Measurements from ENCODE around the gene TRPM3. TPM values are rescaled to one million over a fixed set of nuclear protein-coding genes. Genes with fewer than 3 reads are reported as not detected.

TRPM3 gene
- total RNA-seq, 4 donors from 2014 or later, result under 0.01 to 0.26 (median under 0.01) TPM

DNA sequence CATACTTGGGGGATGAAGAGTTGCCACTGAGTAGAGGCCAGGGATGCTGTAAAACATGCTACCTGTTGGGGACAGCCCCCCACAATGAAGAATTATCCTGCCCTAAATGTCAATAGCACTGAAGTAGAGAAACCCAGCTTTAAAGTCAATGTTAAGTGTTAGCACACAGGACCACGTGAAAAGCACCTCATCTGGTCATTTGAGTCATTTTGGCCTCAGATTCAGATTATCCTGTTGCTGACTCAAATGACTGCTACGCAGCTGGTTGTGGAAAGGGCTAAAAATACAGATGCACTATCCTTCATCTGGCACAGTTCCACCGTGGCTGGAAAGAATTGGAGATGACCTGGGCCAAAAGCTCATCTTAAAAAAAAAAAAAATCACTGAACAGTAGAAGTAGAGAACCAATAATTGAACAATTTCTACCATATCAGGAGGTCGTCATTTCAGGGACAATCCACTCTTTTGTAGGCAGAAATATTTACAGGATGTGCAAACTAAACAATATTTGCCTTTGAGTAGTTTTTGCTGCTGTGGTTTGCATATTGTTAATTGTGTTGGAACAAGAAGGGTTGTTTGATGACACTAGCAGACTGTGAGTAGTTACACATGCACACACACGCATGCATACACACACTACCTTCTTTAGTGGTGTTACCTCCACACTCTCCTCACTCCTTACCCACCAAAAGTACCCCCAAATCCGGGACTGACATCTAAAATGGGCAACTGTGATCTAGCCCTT, 511.7 kb downstream of the TRPM3 start:
- no peak for TF ChIP-seq POLR2A (IDR thresholded peaks at IDR 0.05)
- TF ChIP-seq, protein P1, sequence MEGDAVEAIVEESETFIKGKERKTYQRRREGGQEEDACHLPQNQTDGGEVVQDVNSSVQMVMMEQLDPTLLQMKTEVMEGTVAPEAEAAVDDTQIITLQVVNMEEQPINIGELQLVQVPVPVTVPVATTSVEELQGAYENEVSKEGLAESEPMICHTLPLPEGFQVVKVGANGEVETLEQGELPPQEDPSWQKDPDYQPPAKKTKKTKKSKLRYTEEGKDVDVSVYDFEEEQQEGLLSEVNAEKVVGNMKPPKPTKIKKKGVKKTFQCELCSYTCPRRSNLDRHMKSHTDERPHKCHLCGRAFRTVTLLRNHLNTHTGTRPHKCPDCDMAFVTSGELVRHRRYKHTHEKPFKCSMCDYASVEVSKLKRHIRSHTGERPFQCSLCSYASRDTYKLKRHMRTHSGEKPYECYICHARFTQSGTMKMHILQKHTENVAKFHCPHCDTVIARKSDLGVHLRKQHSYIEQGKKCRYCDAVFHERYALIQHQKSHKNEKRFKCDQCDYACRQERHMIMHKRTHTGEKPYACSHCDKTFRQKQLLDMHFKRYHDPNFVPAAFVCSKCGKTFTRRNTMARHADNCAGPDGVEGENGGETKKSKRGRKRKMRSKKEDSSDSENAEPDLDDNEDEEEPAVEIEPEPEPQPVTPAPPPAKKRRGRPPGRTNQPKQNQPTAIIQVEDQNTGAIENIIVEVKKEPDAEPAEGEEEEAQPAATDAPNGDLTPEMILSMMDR (IDR thresholded peaks at IDR 0.05), result no peak

DNA sequence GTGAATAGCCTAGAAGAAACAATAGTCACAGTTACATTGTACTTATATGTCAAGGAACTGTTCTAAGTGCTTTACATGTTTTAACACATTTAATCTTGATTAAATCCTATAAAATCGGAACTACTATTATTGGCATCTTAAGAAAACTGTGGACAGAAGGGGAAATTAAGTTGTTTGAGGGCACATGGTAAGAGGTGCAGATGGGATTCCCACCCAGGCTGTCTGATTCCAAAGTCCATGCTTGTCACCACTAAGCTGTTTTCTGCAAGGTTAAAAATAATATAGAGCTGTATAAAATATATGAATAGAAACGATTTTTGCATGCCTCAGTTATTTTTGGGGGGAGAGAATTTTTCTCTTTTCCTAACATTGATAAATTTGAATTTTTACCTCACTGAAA, 512.4 kb downstream of the TRPM3 start:
- no peak for TF ChIP-seq POLR2A (IDR thresholded peaks at IDR 0.05)
- TF ChIP-seq, protein P1 (IDR thresholded peaks at IDR 0.05), result no peak
- no peaks in the 10 kb centered on the region for H3K9me3 ChIP-seq
- no peaks in the 10 kb centered on the region for H3K36me3 ChIP-seq
- DNase-seq, result no peak
- 73 to 84% methylated on average over 2 of the region's 2 CpGs for WGBS, 2 donors
- H3K27ac ChIP-seq, result no peak overlapping the region
- no peaks in the 10 kb centered on the region for H3K4me1 ChIP-seq
- intact Hi-C loops (cut with DNase I), result loop anchor here (10.0 kb wide), 1 partner anchor 634 kb away; no protein-coding TSS in a partner anchor
- no peak overlapping the region for H3K4me3 ChIP-seq
- H3K27me3 ChIP-seq, result no peaks in the 10 kb centered on the region

More for the DNA sequence above, 511.7 kb downstream of the TRPM3 start:
- 29 to 37% methylated on average over 6 of the region's 6 CpGs for WGBS, 2 donors
- Histone ChIP-seq H3K27me3 (no peaks in the 10 kb centered on the region), H3K4me1 (peaks cover 0 to 5% (median 0%) of the 10 kb centered on the region in 3 donors), H3K9me3 (no peaks in the 10 kb centered on the region), H3K27ac (no peak overlapping the region), H3K4me3 (no peak overlapping the region), H3K36me3 (no peaks in the 10 kb centered on the region)
- intact Hi-C loops (cut with DNase I), result loop anchor here (10.0 kb wide), 1 partner anchor 635 kb away; no protein-coding TSS in a partner anchor
- DNase-seq, result no peak

DNA sequence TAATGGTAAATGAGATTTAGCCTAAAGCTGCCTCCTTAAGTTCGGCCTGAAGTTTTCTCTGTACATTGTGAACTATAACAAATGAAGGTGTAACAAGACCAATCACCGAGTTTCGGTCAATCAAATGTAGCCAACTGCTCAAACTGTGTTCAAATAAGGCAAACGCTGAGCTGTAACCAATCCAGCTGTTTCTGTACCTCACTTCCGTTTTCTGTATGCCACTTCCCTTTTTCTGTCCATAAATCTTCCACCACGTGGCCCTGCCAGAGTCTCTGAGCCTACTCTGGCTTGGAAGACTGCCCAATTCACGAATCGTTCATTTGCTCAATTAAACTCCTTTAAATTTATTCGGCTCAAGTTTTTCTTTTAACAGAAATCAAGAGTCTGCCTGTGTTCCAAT, 513.5 kb downstream of the TRPM3 start:
- no peaks in the 10 kb centered on the region for H3K36me3 ChIP-seq
- H3K27ac ChIP-seq, result no peak overlapping the region
- intact Hi-C loops (cut with DNase I), result loop anchor here (10.0 kb wide), 1 partner anchor 633 kb away; no protein-coding TSS in a partner anchor
- no peak for DNase-seq
- H3K27me3 ChIP-seq, result no peaks in the 10 kb centered on the region
- H3K4me1 ChIP-seq, result no peaks in the 10 kb centered on the region
- H3K9me3 ChIP-seq, result no peaks in the 10 kb centered on the region
- 60% methylated on average over 9 of the region's 9 CpGs for WGBS, 2 donors
- H3K4me3 ChIP-seq, result no peak overlapping the region
- TF ChIP-seq, protein P1 (IDR thresholded peaks at IDR 0.05), result no peak
- no peak for TF ChIP-seq POLR2A (IDR thresholded peaks at IDR 0.05)

DNA sequence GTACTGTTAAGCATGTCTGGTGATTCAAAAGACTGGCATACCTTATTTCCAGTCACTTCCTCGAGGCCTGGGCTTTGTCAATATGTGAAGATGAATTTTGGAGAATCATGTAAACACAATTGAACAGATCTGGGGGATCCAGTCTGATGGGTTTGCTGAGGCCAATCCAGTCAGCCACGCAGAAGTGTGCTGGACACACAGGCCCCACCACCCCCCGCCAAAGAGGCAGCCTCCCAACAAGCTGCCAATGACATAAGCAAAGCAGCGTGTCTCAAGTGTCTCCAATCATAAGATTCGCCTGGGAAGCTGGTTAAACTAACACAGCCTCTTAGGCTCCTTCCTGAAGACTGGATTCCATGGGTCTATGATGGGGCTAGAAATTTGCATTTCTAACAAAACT, 514.1 kb downstream of the TRPM3 start:
- Histone ChIP-seq H3K27me3 (no peaks in the 10 kb centered on the region), H3K27ac (no peak overlapping the region), H3K36me3 (no peaks in the 10 kb centered on the region), H3K4me1 (peaks cover under 1 to 6% (median under 1%) of the 10 kb centered on the region in 3 donors), H3K4me3 (no peak overlapping the region), H3K9me3 (no peaks in the 10 kb centered on the region)
- WGBS, 2 donors, result 69 to 84% methylated on average over 4 to 5 of the region's 5 CpGs
- TF ChIP-seq, protein P1 (IDR thresholded peaks at IDR 0.05), result no peak
- TF ChIP-seq POLR2A (IDR thresholded peaks at IDR 0.05), result no peak
- intact Hi-C loops (cut with DNase I), result loop anchor here (10.0 kb wide), 1 partner anchor 633 kb away; no protein-coding TSS in a partner anchor
- DNase-seq, result no peak

DNA sequence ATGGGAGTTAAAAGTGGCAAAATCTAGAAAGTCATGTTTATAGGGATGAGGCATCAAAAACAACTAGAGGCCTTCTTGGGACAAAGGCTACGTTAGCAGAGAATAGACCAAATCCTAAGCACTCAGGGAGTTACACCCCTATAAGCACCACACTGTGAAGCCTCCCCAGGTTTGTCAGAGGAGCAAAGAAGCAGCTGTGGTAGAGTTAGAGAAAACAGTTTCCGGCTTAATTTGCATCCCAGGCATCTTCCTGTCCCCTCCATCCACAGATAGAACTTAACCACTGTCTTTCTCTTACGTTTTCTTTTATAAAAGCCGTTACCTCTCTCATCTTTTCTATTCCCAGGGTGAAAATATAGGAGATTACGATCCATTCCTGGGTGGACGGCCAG, 518.4 kb downstream of the TRPM3 start:
- no peak for TF ChIP-seq POLR2A (IDR thresholded peaks at IDR 0.05)
- TF ChIP-seq, protein P1 (IDR thresholded peaks at IDR 0.05), result no peak
- Histone ChIP-seq H3K4me1 (peaks cover 15 to 34% (median 17%) of the 10 kb centered on the region in 3 donors), H3K27me3 (no peaks in the 10 kb centered on the region), H3K9me3 (no peaks in the 10 kb centered on the region), H3K36me3 (no peaks in the 10 kb centered on the region), H3K27ac (peak overlapping the region in 2 of 4 donors; percentile 90 to 93), H3K4me3 (no peak overlapping the region)
- no peak for DNase-seq
- intact Hi-C loops (cut with DNase I), result loop anchor here (5.0 to 10.0 kb wide), 2 partner anchors 251 to 628 kb away; no protein-coding TSS in a partner anchor
- 70 to 79% methylated on average over 6 of the region's 6 CpGs for WGBS, 2 donors

Measured in esophagus squamous epithelium (tissue), 5 donors.